ENCODE measurements around the gene MYO5A.
A peak's percentile ranks its signal among the peaks of the same experiment; 100 is the strongest.
"Not testable (repeated sequence)": the region's sequence is repeated elsewhere in the genome, so short reads cannot be mapped to it uniquely, and the experiment has no call there.

MYO5A gene

GRCh38 chr15:52459701-52460100 is 69.0 kb downstream of the MYO5A start:
- DNase-seq: not testable (repeated sequence)

GRCh38 chr15:52459265-52459664 is 69.4 kb downstream of the MYO5A start:
- not testable (repeated sequence) for DNase-seq

GRCh38 chr15:52448011-52448890 is 80.4 kb downstream of the MYO5A start:
- no peak for DNase-seq

- DNase-seq: no peak
Measured at GRCh38 chr15:52445954-52446353, 82.7 kb downstream of the MYO5A start.

- no peak for DNase-seq
Measured at GRCh38 chr15:52445553-52445952, 83.1 kb downstream of the MYO5A start.

- not testable (repeated sequence) for DNase-seq
Measured at GRCh38 chr15:52443205-52443604, 85.5 kb downstream of the MYO5A start.

- DNase-seq: no peak
Measured at GRCh38 chr15:52441841-52442240, 86.8 kb downstream of the MYO5A start.

- no peak for DNase-seq
Measured at GRCh38 chr15:52440946-52441345, 87.7 kb downstream of the MYO5A start.

GRCh38 chr15:52440414-52440813 is 88.3 kb downstream of the MYO5A start:
- DNase-seq: peak; percentile 4 to 5

GRCh38 chr15:52439470-52439869 is 89.2 kb downstream of the MYO5A start:
- DNase-seq: no peak

- not testable (repeated sequence) for DNase-seq
Measured at GRCh38 chr15:52439042-52439441, 89.6 kb downstream of the MYO5A start.

- no peak for DNase-seq
Measured at GRCh38 chr15:52438047-52438446, 90.6 kb downstream of the MYO5A start.

- no peak for DNase-seq
Measured at GRCh38 chr15:52437646-52438045, 91.0 kb downstream of the MYO5A start.

- DNase-seq: no peak
Measured at GRCh38 chr15:52436981-52437380, 91.7 kb downstream of the MYO5A start.

GRCh38 chr15:52434885-52435284 is 93.8 kb downstream of the MYO5A start:
- DNase-seq: no peak

GRCh38 chr15:52428297-52428696 is 100.4 kb downstream of the MYO5A start:
- no peak for DNase-seq

- no peak for DNase-seq
Measured at GRCh38 chr15:52427804-52428203, 100.9 kb downstream of the MYO5A start.

- DNase-seq: no peak
Measured at GRCh38 chr15:52424856-52425431, 103.7 kb downstream of the MYO5A start.

GRCh38 chr15:52423852-52424251 is 104.8 kb downstream of the MYO5A start:
- no peak for DNase-seq

- no peak for DNase-seq
Measured at GRCh38 chr15:52422001-52422400, 106.7 kb downstream of the MYO5A start.

GRCh38 chr15:52421029-52421428 is 107.7 kb downstream of the MYO5A start:
- no peak for DNase-seq

GRCh38 chr15:52419494-52419893 is 109.2 kb downstream of the MYO5A start:
- DNase-seq: no peak

- no peak for DNase-seq
Measured at GRCh38 chr15:52417957-52418356, 110.7 kb downstream of the MYO5A start.

GRCh38 chr15:52417521-52417920 is 111.2 kb downstream of the MYO5A start:
- DNase-seq: no peak
